Peyer's patch (tissue), 4 donors: ENCODE data around the gene GFI1B. TPM values are rescaled to one million over a fixed set of nuclear protein-coding genes. Genes with fewer than 3 reads are reported as not detected.

Source experiments
- DNase-seq, 3 donors: peaks; one replicate each; pipeline ENCODE4 v3.0.0-alpha.2; 2017 to 2019
- H3K27ac ChIP-seq, 4 donors: fragments of 200-600 bp; sonication (generic); one replicate each; pipeline ENCODE4 v1.5.1; 2016 to 2019
- H3K27me3 ChIP-seq, 2 donors: fragments of 200-600 bp; sonication (generic); one replicate each; pipeline ENCODE4 v1.5.1; 2019
- H3K36me3 ChIP-seq, 3 donors: fragments of 200-600 bp; sonication (generic); one replicate each; pipeline ENCODE4 v1.5.1; 2016 to 2019
- H3K4me1 ChIP-seq, 4 donors: fragments of 200-600 bp; sonication (generic); one replicate each; pipeline ENCODE4 v1.5.1; 2016 to 2019
- H3K4me3 ChIP-seq, 4 donors: fragments of 200-600 bp; sonication (generic); 1 replicate in 3 of 4; 2 replicates in 1 of 4; pipeline ENCODE4 v1.5.1; 2016 to 2019; ENCODE audit warnings: mild to moderate bottlenecking in 1 of 4
- H3K9me3 ChIP-seq, 4 donors: fragments of 200-600 bp; sonication (generic); one replicate each; pipeline ENCODE4 v1.5.1; 2016 to 2019; ENCODE audit warnings: mild to moderate bottlenecking in 1 of 4
- POLR2A ChIP-seq, 2 donors: fragments of 450-650 bp; IDR thresholded peaks; one replicate each; pipeline ENCODE4 v1.5.1; 2017; ENCODE audit warnings: antibody characterized with exemption in 2 of 2, mild to moderate bottlenecking in 2 of 2, moderate library complexity in 2 of 2
- total RNA-seq, 4 donors: library from RNA; depleted of rRNA; stranded (reverse); fragments of >200 nt; gene quantifications; one replicate each; pipeline ENCODE4 v1.1.0, GENCODE V29; 2016
- TF ChIP-seq, protein P1 (sequence below), 6 experiments: fragments of 450-650 bp in 4 of 6; fragments of 200-600 bp in 2 of 6; sonication (generic) in 1 of 6; IDR thresholded peaks; one replicate each; pipeline ENCODE4 v1.5.1; 2017 to 2019; ENCODE audit warnings: antibody characterized with exemption in 6 of 6, mild to moderate bottlenecking in 3 of 6, moderate library complexity in 1 of 6

GFI1B gene
- total RNA-seq, 4 donors from 2014 or later: 0.88 to 2.7 (median 2.4) TPM; not detected in 1

DNA sequence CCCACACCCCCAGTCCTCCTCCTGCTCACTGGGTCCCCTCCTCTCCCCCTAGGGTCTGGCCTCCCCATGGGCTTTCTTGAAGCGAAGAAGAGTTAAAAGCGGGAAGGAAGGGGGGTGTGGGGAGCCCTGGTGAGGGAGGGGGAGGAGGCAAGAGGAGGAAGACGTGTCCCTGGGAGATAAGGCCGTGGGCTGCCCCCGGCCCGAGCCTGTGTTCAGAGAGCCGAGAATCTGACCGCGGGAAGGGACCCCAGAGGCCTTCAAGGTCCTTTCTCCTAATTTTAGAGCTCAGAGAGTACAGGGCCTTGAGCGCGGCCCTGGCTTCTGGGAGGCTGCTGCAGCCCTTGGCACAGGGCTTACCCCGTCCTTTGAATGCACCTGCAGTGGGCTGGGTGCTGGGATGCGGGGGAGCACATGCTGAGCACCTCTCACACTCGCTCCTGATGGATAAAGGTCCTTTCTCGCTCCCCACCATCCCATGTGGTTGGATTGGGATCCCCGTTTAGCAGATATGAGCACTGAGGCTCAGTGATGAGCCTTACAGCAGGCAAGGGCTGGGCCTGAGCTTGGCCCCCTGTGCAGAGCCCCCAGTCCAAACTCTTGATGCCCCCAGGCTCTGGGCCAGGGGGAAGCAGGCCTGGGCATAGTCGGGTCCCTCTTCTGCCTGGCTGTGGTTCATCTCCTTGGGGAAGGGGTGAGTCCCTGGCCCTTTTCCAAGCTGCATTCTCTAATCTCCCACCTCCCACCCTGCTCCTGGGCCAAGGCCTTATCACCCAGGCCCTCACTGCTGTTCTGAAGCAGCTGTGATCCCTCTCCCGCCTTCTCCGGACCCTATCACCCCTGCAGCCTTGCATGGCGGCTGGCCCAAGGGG is 5.9 kb downstream of the GFI1B start:
- Histone ChIP-seq H3K27ac (no peak overlapping the region), H3K4me3 (no peak overlapping the region), H3K27me3 (no peaks in the 10 kb centered on the region), H3K36me3 (no peaks in the 10 kb centered on the region), H3K9me3 (no peaks in the 10 kb centered on the region), H3K4me1 (peaks cover 0 to 6% (median 0%) of the 10 kb centered on the region in 4 donors)
- DNase-seq: no peak
- TF ChIP-seq, protein P1, sequence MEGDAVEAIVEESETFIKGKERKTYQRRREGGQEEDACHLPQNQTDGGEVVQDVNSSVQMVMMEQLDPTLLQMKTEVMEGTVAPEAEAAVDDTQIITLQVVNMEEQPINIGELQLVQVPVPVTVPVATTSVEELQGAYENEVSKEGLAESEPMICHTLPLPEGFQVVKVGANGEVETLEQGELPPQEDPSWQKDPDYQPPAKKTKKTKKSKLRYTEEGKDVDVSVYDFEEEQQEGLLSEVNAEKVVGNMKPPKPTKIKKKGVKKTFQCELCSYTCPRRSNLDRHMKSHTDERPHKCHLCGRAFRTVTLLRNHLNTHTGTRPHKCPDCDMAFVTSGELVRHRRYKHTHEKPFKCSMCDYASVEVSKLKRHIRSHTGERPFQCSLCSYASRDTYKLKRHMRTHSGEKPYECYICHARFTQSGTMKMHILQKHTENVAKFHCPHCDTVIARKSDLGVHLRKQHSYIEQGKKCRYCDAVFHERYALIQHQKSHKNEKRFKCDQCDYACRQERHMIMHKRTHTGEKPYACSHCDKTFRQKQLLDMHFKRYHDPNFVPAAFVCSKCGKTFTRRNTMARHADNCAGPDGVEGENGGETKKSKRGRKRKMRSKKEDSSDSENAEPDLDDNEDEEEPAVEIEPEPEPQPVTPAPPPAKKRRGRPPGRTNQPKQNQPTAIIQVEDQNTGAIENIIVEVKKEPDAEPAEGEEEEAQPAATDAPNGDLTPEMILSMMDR (IDR thresholded peaks at IDR 0.05): no peak
- TF ChIP-seq POLR2A (IDR thresholded peaks at IDR 0.05): no peak

DNA sequence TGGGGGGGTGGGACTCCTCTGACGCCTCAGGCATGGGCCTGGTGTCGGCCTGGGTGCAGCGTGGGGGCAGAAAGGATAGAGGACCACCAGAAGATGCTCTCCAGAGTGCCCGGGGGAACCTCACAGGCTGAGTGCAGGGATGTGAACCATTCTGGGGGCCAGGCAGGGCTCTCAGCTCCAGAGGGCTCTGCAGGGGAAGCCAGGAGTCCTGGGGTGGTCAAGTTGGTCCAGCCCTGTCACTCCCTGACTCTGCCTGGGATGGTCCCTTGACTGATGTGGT is 6.5 kb downstream of the GFI1B start:
- DNase-seq: no peak
- Histone ChIP-seq H3K4me3 (no peak overlapping the region), H3K9me3 (no peaks in the 10 kb centered on the region), H3K36me3 (no peaks in the 10 kb centered on the region), H3K4me1 (peaks cover 0 to 6% (median 0%) of the 10 kb centered on the region in 4 donors), H3K27ac (no peak overlapping the region), H3K27me3 (no peaks in the 10 kb centered on the region)
- TF ChIP-seq, protein P1 (IDR thresholded peaks at IDR 0.05): no peak
- no peak for TF ChIP-seq POLR2A (IDR thresholded peaks at IDR 0.05)

DNA sequence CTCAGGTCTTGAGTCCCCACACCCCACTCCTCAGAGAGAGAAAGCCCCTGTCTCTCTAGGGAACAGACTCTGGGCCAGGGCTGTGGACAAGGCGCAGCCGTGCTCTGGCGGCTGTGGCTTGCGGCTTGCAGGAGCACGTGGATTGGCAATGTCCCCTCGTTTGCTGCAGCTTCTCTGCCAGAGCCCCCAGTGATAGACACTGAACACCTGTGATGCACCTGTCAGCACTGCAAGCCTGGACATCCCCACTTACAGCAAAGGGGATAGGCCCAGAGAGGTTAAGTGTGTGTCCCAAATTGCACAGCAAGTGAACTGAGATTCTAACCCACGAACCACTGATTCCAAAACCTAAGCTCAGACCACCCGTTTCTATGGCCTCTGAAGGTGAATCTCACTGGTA is 7.0 kb downstream of the GFI1B start:
- no peaks in the 10 kb centered on the region for H3K9me3 ChIP-seq
- H3K27me3 ChIP-seq: no peaks in the 10 kb centered on the region
- DNase-seq: no peak
- no peak for TF ChIP-seq POLR2A (IDR thresholded peaks at IDR 0.05)
- TF ChIP-seq, protein P1 (IDR thresholded peaks at IDR 0.05): no peak
- H3K27ac ChIP-seq: no peak overlapping the region
- H3K4me3 ChIP-seq: no peak overlapping the region
- peaks cover 0 to 6% (median 0%) of the 10 kb centered on the region in 4 donors for H3K4me1 ChIP-seq
- H3K36me3 ChIP-seq: no peaks in the 10 kb centered on the region

DNA sequence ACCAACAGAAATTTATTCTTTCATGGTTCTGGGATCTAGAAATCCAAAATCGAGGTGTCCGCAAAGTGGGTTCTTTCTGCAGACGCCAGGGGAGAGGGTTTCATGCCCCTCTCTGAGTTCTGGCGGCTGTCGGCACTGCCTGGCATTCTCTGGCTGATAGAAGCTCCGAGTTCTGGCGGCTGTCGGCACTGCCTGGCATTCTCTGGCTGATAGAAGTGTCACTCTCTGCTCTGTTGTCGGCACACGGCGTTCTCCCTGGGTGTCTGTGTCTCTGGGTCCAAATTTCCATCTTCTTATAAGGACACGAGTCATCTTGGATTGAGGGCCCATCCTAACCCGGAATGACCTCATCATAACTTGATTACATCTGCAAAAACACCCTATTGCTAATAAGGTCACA is 7.6 kb downstream of the GFI1B start:
- TF ChIP-seq, protein P1 (IDR thresholded peaks at IDR 0.05): no peak
- Histone ChIP-seq H3K36me3 (no peaks in the 10 kb centered on the region), H3K4me1 (peaks cover 0 to 6% (median 0%) of the 10 kb centered on the region in 4 donors), H3K4me3 (no peak overlapping the region), H3K27me3 (no peaks in the 10 kb centered on the region), H3K9me3 (no peaks in the 10 kb centered on the region), H3K27ac (no peak overlapping the region)
- no peak for DNase-seq

DNA sequence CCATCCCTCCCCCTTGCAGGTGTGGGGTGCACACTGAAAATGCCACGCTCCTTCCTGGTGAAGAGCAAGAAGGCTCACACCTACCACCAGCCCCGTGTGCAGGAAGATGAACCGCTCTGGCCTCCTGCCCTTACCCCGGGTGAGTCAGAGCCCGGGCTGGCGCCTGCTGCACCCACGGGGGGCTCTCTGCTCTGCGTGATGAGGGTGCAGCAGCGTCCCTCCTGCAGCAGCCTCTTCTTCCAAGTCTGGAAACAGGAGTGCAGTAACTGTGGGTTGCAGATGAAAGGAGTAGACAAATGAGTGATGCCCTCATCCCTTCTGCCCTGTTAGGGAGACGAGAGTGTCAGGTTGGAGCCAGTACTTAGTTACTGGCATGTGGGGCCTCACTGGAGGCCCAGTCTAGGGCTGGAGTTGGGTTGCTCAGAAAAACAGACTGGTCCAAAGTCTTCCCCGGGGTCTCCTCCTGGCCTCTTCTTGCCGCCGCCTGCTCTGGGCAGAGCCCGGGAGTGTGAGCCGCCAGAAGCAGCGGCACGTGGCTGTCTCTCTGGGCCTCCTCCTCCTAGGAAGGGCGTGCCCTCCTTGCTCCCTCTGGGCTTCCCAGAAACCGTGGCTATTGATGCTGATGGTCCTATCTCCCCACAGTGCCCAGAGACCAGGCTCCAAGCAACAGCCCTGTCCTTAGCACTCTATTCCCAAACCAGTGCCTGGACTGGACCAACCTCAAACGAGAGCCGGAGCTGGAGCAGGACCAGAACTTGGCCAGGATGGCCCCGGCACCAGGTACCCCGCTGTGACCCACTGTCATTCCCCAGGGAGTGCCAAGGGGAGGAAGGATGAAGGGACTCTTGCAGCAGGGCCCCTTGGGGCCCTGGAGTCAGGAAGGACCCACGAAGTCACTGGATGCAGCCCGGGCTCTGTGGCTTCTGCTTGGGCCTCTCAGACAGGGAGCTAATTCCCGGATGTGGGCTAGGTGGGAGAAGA is 8.4 kb downstream of the GFI1B start:
- H3K27me3 ChIP-seq: no peaks in the 10 kb centered on the region
- H3K36me3 ChIP-seq: no peaks in the 10 kb centered on the region
- no peaks in the 10 kb centered on the region for H3K9me3 ChIP-seq
- no peak for TF ChIP-seq POLR2A (IDR thresholded peaks at IDR 0.05)
- TF ChIP-seq, protein P1 (IDR thresholded peaks at IDR 0.05): no peak
- H3K4me1 ChIP-seq: peaks cover 0 to 4% (median 0%) of the 10 kb centered on the region in 4 donors
- DNase-seq: no peak
- no peak overlapping the region for H3K4me3 ChIP-seq
- H3K27ac ChIP-seq: no peak overlapping the region
